ENCODE measurements around the gene SPDYE16. TPM values are rescaled to one million over a fixed set of nuclear protein-coding genes. Genes with fewer than 3 reads are reported as not detected.
"Not testable (repeated sequence)": the region's sequence is repeated elsewhere in the genome, so short reads cannot be mapped to it uniquely, and the experiment has no call there.

Gene SPDYE16
- total and polyA plus RNA-seq, 2 donors: 0.23 TPM; not detected in 1

DNA sequence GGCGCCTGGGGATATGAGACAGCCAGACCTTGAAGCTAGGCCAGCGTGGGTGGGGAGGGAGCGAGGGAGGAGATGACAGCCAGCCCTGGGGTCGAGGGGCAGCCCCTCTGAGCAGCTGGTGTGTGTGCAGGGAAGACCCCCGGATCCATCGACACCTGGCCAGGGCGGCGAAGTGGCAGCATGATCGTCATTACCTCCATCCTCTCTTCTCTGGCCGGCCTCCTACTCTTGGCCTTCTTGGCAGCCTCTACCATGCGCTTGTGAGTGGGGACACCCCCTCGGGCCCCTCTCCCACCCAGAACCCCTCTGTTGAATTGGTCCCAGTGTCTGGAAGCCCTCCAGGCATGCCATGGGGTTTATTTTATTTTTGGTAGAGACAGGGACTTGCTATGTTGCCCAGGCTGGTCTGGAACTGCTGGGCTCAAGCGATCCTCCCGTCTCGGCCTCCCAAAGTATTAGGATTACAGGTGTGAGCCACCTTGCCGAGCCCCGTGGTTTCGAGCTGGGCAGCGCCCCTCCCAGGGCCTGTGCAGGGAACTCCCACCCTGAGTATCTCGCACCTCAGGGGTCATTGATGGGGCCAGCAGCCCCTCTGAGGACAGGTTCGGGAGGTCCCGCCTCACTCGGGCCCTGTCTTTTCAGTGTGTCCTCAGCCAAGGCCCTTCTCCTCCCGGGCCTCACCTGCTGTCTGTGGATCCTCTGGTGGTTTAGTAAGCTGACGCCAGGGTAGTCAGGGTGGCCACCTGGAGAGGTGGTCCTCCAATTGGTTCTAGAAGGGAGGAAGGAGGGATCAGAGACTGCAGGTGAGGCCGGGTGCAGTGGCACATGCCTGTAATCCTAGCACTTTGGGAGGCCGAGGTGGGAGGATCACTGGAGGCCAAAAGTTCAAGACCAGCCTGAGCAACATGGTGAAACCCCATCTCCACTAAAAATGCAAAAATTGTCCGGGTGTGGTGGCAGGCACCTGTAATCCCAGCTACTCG, 29.0 kb downstream of the SPDYE16 start:
- 88% methylated on average over 29 of the region's 29 CpGs for WGBS
- DNase-seq (ENCODE audit: extremely low spot score): no peak
- no peak overlapping the region for H3K27ac ChIP-seq (ENCODE audit: low read depth)
- H3K36me3 ChIP-seq (ENCODE audit: insufficient read depth): no peaks in the 10 kb centered on the region
- no peak overlapping the region for H3K4me3 ChIP-seq (ENCODE audit: low read depth, low read length)
- no peaks in the 10 kb centered on the region for H3K4me1 ChIP-seq (ENCODE audit: insufficient read depth)

DNA sequence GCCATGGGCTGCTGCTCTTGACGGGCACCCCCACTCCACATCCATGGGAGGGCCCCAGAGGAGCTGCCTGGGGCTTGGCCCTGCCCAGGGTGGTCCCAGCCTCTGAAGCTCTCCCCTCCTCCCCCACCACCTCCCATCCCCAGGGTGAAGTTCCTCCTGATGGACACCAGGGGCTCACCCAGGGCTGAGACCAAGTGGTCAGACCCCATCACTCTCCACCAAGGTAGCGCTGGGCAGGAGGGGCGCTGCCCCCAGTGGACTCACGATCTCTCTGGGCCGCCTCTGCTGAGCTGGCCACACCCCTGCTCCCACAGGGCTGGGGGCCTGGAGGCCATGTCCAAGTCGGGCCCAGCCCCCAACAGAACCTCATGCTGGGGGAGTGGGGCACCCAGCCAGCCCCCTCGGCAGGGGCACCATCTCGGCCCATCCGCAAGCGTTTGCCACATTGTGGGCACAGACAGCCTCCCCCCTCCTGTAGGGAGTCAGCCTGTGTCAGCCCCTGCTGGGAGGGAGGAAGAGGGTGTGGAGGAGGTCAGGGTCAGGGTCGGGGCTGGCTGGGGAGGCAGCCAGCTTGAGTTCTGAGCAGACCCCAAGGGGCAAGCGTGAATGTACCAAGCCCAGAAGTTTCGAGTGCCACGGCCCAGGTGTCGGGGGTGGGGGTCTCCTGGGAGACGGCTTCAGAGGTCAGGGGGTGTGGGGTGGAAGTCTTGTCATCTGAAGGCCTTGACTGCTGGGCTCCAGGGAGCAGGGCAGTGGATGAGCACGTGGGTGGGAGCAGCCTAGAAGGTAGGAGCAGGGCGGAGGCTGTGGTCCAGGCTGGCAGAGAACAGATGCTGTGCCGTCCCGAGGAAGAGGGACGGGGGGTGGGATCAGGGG, 29.9 kb downstream of the SPDYE16 start:
- WGBS: 61% methylated on average over 21 of the region's 21 CpGs
- Histone ChIP-seq H3K4me3 (ENCODE audit: low read depth, low read length) (no peak overlapping the region), H3K27ac (ENCODE audit: low read depth) (no peak overlapping the region), H3K36me3 (ENCODE audit: insufficient read depth) (no peaks in the 10 kb centered on the region), H3K4me1 (ENCODE audit: insufficient read depth) (no peaks in the 10 kb centered on the region)
- no peak for DNase-seq (ENCODE audit: extremely low spot score)

DNA sequence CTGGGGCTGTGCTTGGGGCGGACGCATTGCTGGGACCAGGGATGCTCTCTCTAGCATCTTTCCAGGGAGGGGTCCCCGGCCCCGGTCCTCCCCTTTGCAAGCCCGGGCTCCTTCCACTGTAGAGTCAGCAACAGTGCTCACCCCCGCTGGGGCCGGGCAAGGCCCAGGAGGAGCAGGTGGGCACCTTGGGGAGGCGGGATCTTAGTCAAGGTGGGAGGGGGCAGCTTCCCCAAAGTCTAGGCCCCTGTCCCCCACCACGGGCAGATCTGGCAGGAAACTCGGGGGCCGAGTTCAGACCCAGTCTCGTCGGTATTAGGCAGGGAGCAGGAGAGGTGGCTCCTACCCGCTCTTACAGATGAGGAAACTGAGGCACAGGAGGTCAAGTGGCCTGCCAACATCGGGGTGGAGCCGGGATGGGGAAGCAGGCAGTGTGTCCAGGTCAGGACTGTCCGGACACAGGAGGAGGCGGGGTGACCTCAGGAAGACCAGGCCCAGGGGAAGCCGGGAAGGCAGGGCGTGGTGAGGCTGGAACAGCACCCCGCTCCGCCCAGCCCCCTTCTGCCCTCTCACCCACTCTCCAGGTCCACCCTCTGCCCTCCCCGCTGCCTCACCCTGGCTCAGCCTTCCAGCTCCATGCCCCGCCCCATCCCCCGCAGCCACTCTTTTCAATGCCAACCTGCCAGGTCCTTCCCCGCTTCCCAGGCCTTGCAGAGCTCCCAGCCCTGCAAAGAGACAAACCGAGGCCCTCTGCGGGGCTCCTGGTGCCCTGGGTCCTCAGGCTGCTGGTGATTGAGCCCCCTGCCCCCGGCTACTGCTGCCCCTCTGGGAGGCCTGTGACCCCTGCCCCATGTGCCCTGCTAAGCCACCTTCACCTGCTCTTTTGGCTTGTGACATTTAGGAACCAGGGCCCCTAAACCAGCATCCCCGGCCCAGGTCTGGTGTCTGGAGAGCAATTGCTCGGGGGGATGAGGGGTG, 30.9 kb downstream of the SPDYE16 start:
- 90% methylated on average over 14 of the region's 31 CpGs for WGBS
- H3K27ac ChIP-seq (ENCODE audit: low read depth); H3K4me3 ChIP-seq (ENCODE audit: low read depth, low read length); H3K36me3 ChIP-seq (ENCODE audit: insufficient read depth); H3K4me1 ChIP-seq (ENCODE audit: insufficient read depth); DNase-seq (ENCODE audit: extremely low spot score): not testable (repeated sequence)

DNA sequence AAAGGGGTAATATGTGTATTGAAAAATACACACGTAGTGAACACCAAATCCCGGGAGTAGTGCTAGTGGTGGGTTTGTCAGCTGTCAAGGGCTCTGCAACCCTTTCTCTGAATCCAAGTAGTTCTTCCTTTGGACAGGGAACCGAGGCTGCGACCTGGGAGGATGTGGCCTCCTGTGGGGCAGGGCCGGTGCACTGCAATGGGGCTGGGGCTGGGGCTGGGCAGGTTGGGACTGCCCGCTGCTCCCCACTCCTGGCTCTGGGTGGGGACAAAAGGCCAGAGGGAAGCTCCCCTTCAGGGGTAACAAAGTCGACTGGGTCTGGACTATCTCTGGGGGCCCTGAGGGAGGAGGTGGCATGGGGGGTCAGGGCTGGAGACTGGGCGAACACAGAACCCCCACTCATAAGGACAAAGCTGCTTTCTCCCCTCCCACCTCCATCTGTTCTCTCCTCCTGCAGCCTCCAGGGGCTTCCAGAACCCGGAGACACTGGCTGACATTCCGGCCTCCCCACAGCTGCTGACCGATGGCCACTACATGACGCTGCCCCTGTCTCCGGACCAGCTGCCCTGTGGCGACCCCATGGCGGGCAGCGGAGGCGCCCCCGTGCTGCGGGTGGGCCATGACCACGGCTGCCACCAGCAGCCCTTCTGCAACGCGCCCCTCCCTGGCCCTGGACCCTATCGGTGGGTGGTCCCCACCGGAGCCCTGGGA, 31.7 kb downstream of the SPDYE16 start:
- H3K4me1 ChIP-seq (ENCODE audit: insufficient read depth); H3K36me3 ChIP-seq (ENCODE audit: insufficient read depth); H3K27ac ChIP-seq (ENCODE audit: low read depth); H3K4me3 ChIP-seq (ENCODE audit: low read depth, low read length); DNase-seq (ENCODE audit: extremely low spot score): not testable (repeated sequence)
- 76% methylated on average over 16 of the region's 24 CpGs for WGBS

DNA sequence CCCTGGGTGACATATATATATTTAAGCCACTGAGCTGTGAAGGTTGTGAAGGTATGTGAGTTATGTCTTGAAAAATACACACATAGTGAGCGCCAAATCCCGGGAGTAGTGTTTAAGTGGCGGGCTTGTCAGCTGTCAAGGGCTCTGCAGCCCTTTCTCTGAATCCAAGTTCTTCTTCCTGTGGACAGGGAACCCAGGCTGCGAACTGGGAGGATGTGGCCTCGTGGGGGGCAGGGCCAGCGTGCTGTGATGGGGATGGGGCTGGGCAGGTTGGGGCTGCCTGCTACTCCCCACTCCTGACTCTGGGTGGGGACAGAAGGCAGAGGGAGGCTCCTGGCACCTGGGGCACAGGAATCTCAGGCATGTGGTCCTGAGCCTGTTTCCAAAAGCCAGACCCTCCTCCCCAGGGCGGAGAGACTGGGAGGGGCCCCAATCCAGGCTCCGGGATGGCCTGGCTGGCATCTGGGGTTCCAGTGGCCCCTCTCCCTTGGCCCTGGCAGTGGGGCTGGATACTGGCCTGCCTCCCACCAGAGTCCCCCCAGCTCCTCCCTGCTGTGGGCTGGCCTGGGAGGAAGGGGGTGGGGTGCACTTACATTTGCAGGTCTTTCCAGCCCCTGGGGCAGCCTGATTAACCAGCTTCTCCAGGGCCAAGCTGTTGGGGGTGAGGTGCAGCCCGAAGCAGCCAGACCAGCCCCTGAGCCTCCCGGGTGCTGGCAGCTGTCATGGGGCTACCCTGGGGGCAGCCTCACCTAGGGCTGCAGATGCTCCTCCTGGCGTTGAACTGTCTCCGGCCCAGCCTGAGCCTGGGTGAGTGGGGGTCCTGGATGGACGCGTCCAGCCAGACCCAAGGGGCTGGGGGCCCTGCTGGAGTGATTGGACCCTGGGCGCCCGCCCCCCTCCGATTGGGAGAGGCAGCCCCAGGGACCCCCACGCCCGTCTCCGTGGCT, 32.9 kb downstream of the SPDYE16 start, which contains the start of gene UPK3B:
Gene UPK3B (plus strand): TSS at position 622 of the 947 bp plus-strand sequence. CDS start 101 bp downstream, at position 723.
- peak; percentile 26 for DNase-seq (ENCODE audit: extremely low spot score)
- WGBS: 44% methylated on average over 20 of the region's 20 CpGs
- Histone ChIP-seq H3K36me3 (ENCODE audit: insufficient read depth) (peaks cover 1% of the 10 kb centered on the region), H3K27ac (ENCODE audit: low read depth) (peak within 1 kb of the TSS; percentile 33), H3K4me1 (ENCODE audit: insufficient read depth) (no peaks in the 10 kb centered on the region), H3K4me3 (ENCODE audit: low read depth, low read length) (no peak within 1 kb of the TSS)

DNA sequence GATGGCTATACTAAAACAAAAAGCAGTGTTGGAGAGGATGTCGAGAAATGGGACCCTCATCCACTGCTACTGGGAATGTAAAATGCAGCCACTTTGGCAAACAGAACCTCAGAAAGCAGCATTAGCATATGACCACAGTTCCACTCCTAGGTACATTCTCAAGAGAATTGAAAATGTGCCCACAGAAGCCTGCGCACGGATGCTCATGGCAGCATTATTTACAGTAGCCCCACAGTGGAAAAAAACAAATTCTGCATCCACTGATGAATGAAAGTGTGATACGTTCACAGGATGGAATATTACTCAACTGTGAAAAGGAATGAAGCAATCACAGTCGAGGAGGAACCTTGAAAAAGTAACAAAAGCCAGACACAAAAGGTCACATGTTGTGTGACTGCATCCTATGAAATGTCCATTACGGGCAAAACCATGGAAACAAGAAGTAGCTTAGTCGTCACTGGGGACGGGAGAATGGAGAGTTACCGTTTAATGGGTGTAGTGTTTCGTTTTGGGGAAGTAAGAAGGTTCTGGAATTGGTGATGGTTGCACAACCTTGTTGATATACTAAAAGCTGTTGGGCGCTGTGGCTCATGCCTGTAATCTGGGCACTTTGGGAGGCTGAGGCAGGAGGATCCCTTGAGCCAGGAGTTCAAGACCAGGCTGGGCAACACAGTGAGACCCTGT, 35.2 kb downstream of the SPDYE16 start:
- H3K4me3 ChIP-seq (ENCODE audit: low read depth, low read length): no peak overlapping the region
- no peak for DNase-seq (ENCODE audit: extremely low spot score)
- H3K36me3 ChIP-seq (ENCODE audit: insufficient read depth): peaks cover 5% of the 10 kb centered on the region
- WGBS: 87% methylated on average over 11 of the region's 11 CpGs
- no peak overlapping the region for H3K27ac ChIP-seq (ENCODE audit: low read depth)
- no peaks in the 10 kb centered on the region for H3K4me1 ChIP-seq (ENCODE audit: insufficient read depth)

DNA sequence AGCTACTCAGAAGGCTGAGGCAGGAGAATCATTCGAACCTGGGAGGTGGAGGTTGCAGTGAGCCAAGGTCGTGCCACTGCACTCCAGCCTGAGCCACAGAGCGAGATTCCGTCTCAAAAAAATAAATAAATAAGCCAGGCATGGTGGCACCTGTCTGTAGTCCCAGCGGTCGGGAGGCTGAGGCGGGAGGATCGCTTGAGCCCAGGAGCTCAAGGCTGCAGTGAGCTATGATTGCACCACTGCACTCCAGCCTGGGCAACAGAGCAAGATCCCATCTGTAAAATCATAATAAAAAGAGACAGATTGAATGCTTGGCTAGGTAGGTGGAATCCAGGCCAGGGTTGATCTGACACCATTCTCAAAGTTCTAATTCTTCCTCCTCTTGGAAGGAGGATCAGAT, 36.5 kb downstream of the SPDYE16 start:
- not testable (repeated sequence) for H3K4me1 ChIP-seq (ENCODE audit: insufficient read depth); DNase-seq (ENCODE audit: extremely low spot score); H3K27ac ChIP-seq (ENCODE audit: low read depth); H3K36me3 ChIP-seq (ENCODE audit: insufficient read depth); H3K4me3 ChIP-seq (ENCODE audit: low read depth, low read length)
- WGBS: 96% methylated on average over 8 of the region's 8 CpGs

DNA sequence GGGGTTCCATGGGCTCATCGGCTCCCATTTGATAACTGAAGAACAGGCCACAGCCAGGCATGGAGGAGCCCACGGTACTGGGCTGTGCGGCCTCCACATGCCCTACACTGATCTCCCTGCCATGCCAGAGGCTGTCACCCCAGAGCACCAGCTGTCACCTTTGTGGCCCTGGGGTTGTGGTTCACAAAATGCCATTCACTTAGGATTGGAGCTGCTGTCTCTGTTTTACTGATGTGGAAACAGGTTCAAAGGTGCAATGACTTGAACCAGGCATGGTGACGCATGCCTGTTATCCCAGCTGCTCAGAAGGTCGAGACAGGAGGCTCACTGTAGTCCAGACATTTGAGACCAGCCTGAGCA, 37.0 kb downstream of the SPDYE16 start:
- Histone ChIP-seq H3K36me3 (ENCODE audit: insufficient read depth) (peaks cover 6% of the 10 kb centered on the region), H3K4me1 (ENCODE audit: insufficient read depth) (no peaks in the 10 kb centered on the region), H3K4me3 (ENCODE audit: low read depth, low read length) (no peak overlapping the region), H3K27ac (ENCODE audit: low read depth) (no peak overlapping the region)
- DNase-seq (ENCODE audit: extremely low spot score): no peak
- WGBS: 84% methylated on average over 5 of the region's 5 CpGs

DNA sequence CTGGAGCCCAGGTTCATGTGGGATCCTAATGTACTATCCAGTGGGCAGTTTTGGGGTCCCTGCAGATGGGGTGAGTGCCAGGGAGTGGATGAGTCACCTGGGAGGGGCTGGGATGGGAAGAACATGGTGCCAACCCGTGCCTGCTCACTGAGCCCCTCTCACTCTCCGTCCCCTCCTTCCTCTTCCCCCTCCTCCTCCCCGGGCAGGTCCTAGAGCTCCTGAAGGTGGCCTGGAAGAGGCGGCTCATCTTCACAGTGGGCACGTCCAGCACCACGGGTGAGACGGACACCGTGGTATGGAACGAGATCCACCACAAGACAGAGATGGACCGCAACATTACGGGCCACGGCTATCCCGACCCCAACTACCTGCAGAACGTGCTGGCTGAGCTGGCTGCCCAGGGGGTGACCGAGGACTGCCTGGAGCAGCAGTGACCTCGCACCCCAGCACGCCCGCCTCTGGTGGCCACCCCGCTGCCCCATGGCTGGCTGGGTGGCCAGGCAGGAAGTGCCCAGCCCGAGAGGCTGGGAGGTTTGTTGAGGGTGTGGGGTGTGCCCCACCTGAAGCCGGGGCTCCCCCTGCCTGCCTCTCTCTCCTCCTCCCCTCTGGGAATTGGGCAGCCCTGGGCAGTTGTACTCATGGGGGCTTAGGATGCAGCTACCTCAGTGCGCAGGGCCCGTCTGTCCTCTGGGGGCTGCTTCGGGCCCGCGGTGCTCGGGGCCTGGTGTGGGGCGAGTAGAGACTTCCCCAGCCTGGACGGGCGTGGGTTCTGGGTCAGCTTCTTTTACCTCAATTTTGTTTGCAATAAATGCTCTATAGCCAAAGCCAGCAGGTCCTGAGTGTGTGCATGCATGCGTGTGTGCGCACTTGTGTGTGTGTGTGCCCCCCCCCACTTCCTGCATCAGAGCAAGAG, 37.7 kb downstream of the SPDYE16 start:
- Histone ChIP-seq H3K4me1 (ENCODE audit: insufficient read depth) (no peaks in the 10 kb centered on the region), H3K36me3 (ENCODE audit: insufficient read depth) (peaks cover 6% of the 10 kb centered on the region), H3K27ac (ENCODE audit: low read depth) (no peak overlapping the region), H3K4me3 (ENCODE audit: low read depth, low read length) (no peak overlapping the region)
- WGBS: 91% methylated on average over 32 of the region's 32 CpGs
- no peak for DNase-seq (ENCODE audit: extremely low spot score)

DNA sequence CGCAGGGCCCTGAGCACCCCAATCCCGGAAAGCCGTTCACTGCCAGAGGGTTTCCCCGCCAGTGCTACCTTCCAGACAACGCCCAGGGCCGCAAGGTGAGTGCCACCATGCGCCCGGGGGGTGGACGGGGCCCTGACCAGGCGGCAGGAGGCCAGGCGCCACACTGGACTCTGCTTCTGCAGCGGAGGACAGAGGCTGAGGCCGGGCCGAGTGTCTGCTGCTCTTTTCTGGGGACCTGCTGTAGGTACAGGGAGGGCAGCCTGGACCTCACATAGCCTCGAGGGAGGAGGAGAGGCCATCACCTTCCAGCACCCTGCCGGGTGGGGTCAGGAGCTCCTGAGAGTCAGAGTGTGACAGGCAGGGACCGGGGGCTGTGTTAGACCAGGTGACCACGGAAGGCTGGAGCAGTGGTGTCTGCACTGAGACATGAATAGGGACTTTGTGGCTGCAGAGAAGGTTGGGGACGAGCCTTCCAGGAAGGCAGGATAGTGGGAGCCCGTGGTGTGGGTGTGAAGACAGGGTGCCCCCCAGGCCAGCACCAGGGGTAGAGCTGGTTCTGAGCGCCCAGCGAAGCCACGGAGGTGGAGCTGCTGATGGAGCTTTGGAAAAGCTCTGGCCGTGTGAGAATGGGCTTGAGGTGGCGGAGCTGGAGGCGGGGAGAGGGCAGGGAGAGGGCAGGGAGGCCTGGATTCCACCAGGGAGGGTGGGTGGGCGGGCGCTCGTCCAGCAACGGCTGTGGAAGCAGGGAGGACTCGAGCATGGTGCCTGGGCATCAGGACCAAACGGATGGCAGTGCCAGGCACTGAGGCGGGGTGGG, 38.5 kb downstream of the SPDYE16 start:
- 84% methylated on average over 23 of the region's 33 CpGs for WGBS
- H3K4me3 ChIP-seq (ENCODE audit: low read depth, low read length); H3K4me1 ChIP-seq (ENCODE audit: insufficient read depth); H3K27ac ChIP-seq (ENCODE audit: low read depth); DNase-seq (ENCODE audit: extremely low spot score); H3K36me3 ChIP-seq (ENCODE audit: insufficient read depth): not testable (repeated sequence)
